OCI-M2 (cell line): ENCODE measurements around the gene TPRKB.
"Not testable (repeated sequence)": the region's sequence is repeated elsewhere in the genome, so short reads cannot be mapped to it uniquely, and the experiment has no call there.

Experiments
- DNase-seq: peaks from one replicate; lab custom pipeline; 2025; ENCODE audit not compliant: unreplicated experiment; lab: John Stamatoyannopoulos, UW

Gene TPRKB

GRCh38 chr2:73700661-73701447 is 36.3 kb downstream of the TPRKB start:
- no peak for DNase-seq

GRCh38 chr2:73700131-73700611 is 37.0 kb downstream of the TPRKB start:
- no peak for DNase-seq

- no peak for DNase-seq
Measured at GRCh38 chr2:73699437-73699836, 37.7 kb downstream of the TPRKB start.

- no peak for DNase-seq
Measured at GRCh38 chr2:73698101-73698500, 39.0 kb downstream of the TPRKB start.

GRCh38 chr2:73697606-73698005 is 39.5 kb downstream of the TPRKB start:
- no peak for DNase-seq

- DNase-seq, result not testable (repeated sequence)
Measured at GRCh38 chr2:73696985-73697384, 40.2 kb downstream of the TPRKB start.

- DNase-seq, result not testable (repeated sequence)
Measured at GRCh38 chr2:73696521-73696920, 40.6 kb downstream of the TPRKB start.

- DNase-seq, result not testable (repeated sequence)
Measured at GRCh38 chr2:73690372-73691088, 46.6 kb downstream of the TPRKB start.

GRCh38 chr2:73688494-73688893 is 48.7 kb downstream of the TPRKB start:
- DNase-seq, result not testable (repeated sequence)

- DNase-seq, result no peak
Measured at GRCh38 chr2:73685764-73686438, 51.2 kb downstream of the TPRKB start.

- DNase-seq, result not testable (repeated sequence)
Measured at GRCh38 chr2:73684905-73685304, 52.2 kb downstream of the TPRKB start.

- DNase-seq, result not testable (repeated sequence)
Measured at GRCh38 chr2:73684325-73684724, 52.8 kb downstream of the TPRKB start.

GRCh38 chr2:73679951-73680571 is 57.1 kb downstream of the TPRKB start:
- peak; percentile 13 for DNase-seq
